HG02981 (cell line): ENCODE data around the gene VPS35.

Source experiments
- ATAC-seq: cut with Tn5 transposase; IDR thresholded peaks from one replicate; pipeline ENCODE4 v1.9.1; 2021; ENCODE audit warnings: mild to moderate bottlenecking, moderate library complexity; ENCODE audit not compliant: unreplicated experiment

The VPS35 gene

DNA sequence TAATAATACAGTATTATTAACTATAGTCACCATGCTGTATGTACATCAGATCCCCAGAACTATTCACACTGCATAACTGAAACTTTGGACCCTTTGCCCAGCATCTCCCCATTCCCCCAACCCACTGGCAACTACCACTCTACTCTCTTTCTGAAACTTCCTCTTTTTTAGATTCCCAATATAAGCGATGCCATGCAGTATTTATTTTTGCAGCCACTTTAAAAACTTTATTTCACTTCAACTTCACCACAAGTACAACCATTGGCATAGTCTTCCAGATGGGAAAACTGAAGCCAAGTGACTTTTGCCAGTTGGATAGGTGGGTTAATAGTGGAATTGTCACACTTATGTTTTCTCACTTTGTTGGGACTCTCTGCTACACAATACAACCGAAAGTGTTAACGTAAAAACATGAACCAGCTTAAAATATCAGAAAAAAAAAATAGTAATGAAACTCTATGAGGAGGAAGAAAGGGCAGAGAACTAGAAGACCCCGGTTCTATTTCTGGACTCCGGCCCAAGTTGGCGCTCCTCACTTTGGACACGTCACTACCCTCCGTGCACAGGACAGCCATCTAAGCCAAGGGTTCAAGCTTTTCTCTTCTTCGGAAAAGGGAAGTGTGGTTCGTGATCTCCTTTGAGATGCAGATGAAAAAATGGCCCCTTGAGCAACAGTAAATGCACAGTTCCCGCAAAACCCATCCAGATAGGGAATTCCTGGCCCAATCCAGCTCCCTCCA lies 68.5 kb downstream of the VPS35 start:
- ATAC-seq = peak; percentile 7

DNA sequence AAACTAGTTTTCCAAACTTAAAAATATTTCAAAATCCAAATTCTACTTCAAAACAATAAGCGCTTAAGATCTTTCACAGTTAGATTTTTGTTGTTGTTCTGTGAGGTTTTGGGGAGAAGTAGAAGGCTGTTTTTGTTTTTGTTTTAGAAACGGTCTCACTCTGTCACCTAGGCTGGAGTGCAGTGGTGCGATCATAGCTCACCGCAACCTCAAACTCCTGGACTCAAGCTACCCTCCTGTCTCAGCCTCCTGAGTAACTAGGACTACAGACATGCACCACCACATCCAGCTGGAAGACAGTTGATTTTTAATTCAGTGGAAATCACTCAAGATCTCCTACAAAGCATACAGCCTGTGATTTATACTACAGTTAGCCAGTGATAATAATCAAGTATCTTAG lies 70.5 kb downstream of the VPS35 start:
- no peak for ATAC-seq

- ATAC-seq = no peak
Measured at GRCh38 chr16:46614006-46614405, 75.0 kb downstream of the VPS35 start.

- ATAC-seq = no peak
Measured at GRCh38 chr16:46613352-46613751, 75.6 kb downstream of the VPS35 start.

DNA sequence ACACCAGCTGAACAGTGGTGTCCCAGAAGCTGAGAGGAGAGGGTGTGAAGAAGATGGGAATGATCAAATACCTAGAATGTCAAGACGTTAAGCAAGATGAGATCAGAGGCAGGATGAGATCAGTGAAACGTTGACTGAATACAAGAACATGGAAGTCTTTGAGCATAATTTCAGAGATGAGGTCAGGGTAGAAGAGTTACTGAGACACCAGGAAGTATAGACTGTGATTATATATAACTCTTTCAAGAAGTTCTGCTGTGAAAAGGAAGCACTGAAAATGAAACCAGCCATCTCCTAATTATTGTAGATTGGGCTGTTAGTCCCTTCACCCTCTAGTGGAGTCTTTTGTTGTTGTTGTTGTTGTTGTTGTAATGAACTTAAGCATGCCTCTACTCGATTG lies 76.9 kb downstream of the VPS35 start:
- ATAC-seq = no peak

GRCh38 chr16:46607529-46607928 lies 81.4 kb downstream of the VPS35 start:
- no peak for ATAC-seq

GRCh38 chr16:46606231-46606630 lies 82.7 kb downstream of the VPS35 start:
- ATAC-seq = no peak
